SK-N-SH treated with all-trans-retinoic acid at 6 μM for 48 hours (cell line): ENCODE measurements around the gene MED8.
A peak's percentile ranks its signal among the peaks of the same experiment; 100 is the strongest.

Experiments used
- ATAC-seq: fragments of 200-7000 bp; cut with Tn5 transposase; 3 replicates; pipeline ENCODE4 v1.9.1; 2020; ENCODE audit warnings: mild to moderate bottlenecking, moderate library complexity
- ARNTL ChIP-seq: fragments of 450-650 bp; formaldehyde crosslinking; IDR thresholded peaks from 2 replicates; pipeline ENCODE4 v1.5.0; 2020; ENCODE audit warnings: low read depth, mild to moderate bottlenecking, moderate library complexity, borderline replicate concordance
- BACH2 ChIP-seq: fragments of 250-450 bp; sonication (Bioruptor Pico); IDR thresholded peaks from 2 replicates; pipeline ENCODE4 v1.9.0; 2021; ENCODE audit warnings: mild to moderate bottlenecking, borderline replicate concordance
- CSDC2 ChIP-seq: fragments of 250-450 bp; sonication (Bioruptor Pico); IDR thresholded peaks from 2 replicates; pipeline ENCODE4 v1.5.0; 2020; ENCODE audit warnings: mild to moderate bottlenecking, moderate library complexity
- ESRRG ChIP-seq: fragments of 250-450 bp; sonication (Bioruptor Pico); IDR thresholded peaks from 2 replicates; pipeline ENCODE4 v1.6.1; 2021; ENCODE audit warnings: mild to moderate bottlenecking
- GLIS3 ChIP-seq: fragments of 250-450 bp; sonication (Bioruptor Pico); IDR thresholded peaks from 2 replicates; pipeline ENCODE4 v1.5.0; 2020; ENCODE audit warnings: mild to moderate bottlenecking, moderate library complexity
- ISL1 ChIP-seq: fragments of 250-450 bp; sonication (Bioruptor Pico); IDR thresholded peaks from 2 replicates; pipeline ENCODE4 v2.1.2; 2022; ENCODE audit warnings: mild to moderate bottlenecking, moderate library complexity
- OSR1 ChIP-seq: fragments of 250-450 bp; sonication (Bioruptor Pico); IDR thresholded peaks from 2 replicates; pipeline ENCODE4 v1.8.0; 2022; ENCODE audit warnings: moderate library complexity, mild to moderate bottlenecking, inconsistent platforms
- PPARA ChIP-seq: fragments of 250-450 bp; sonication (Bioruptor Pico); IDR thresholded peaks from 2 replicates; pipeline ENCODE4 v1.5.0; 2020; ENCODE audit warnings: mild to moderate bottlenecking, borderline replicate concordance
- RARB ChIP-seq: fragments of 250-450 bp; sonication (Bioruptor Pico); IDR thresholded peaks from 2 replicates; pipeline ENCODE4 v1.8.0; 2021; ENCODE audit warnings: mild to moderate bottlenecking, moderate library complexity
- TCF4 ChIP-seq: fragments of 250-450 bp; sonication (Bioruptor Pico); IDR thresholded peaks from 2 replicates; pipeline ENCODE4 v1.8.0; 2021; ENCODE audit warnings: mild to moderate bottlenecking, moderate library complexity, borderline replicate concordance
- TOX ChIP-seq: fragments of 250-450 bp; sonication (Bioruptor Pico); IDR thresholded peaks from 2 replicates; pipeline ENCODE4 v1.8.0; 2021; ENCODE audit warnings: mild to moderate bottlenecking, moderate library complexity, borderline replicate concordance
- ZNF70 ChIP-seq: fragments of 450-650 bp; formaldehyde crosslinking; IDR thresholded peaks from 2 replicates; pipeline ENCODE4 v1.5.0; 2020; ENCODE audit warnings: mild to moderate bottlenecking, moderate library complexity
- ZNF8 ChIP-seq: fragments of 450-650 bp; formaldehyde crosslinking; IDR thresholded peaks from 2 replicates; pipeline ENCODE4 v1.5.0; 2020; ENCODE audit warnings: mild to moderate bottlenecking, moderate library complexity
- TF ChIP-seq, protein P1 (sequence below): fragments of 250-450 bp; sonication (Bioruptor Pico); IDR thresholded peaks from 2 replicates; pipeline ENCODE4 v1.8.0; 2020; ENCODE audit warnings: mild to moderate bottlenecking, moderate library complexity, borderline replicate concordance
- TF ChIP-seq, protein P2 (sequence below): fragments of 250-450 bp; sonication (Bioruptor Pico); IDR thresholded peaks from 2 replicates; pipeline ENCODE4 v1.5.1; 2021; ENCODE audit warnings: mild to moderate bottlenecking, moderate library complexity
- TF ChIP-seq, protein P3 (sequence below): fragments of 250-450 bp; sonication (Bioruptor Pico); IDR thresholded peaks from 2 replicates; pipeline ENCODE4 v1.5.0; 2020; ENCODE audit warnings: mild to moderate bottlenecking, moderate library complexity

Gene MED8

DNA sequence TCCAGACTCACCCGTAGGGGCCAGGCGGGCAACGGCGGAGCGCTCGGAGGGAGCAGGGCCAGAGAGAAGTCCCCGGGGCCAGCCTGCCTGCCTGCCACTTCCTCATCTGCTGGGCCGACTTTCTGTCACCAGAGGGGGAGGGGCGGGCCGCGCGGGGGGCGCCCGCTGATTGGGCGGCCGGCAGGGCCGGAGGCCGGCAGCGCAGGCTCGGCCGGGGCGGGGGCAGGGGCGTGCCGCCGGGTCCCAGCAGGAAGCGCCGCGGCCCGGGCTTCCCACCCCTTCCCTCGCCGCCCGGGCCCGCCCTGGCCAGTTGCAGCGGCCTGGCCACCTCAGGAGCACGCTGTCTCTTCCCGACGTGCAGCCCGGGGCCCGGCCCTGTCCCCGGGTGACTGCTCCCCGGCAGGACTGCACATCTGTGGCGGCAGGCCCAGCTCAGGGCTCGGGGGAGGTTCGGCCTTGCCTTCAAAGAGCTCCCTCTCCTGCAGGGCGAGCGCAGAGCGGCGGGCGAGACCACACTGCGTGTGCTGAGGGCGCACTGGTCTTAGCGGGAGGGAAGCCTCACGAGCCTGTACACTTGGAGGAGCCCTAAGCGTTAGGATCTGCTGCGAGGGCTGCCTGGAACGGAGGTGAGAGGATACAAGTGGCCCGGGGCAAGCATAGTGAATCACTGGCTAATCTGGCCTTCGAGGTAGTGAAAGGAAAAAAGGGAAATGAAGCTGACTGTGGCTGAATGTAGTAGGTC is 21.5 kb downstream of the MED8 start, which contains the start of gene ELOVL1:
TSS of gene ELOVL1 (minus strand) at position 108 of the 742 bp plus-strand sequence. CDS start 2,402 bp downstream, outside the sequence.
- no peak for TF ChIP-seq BACH2 (CRISPR knock-in tag)
- TF ChIP-seq, protein P1, sequence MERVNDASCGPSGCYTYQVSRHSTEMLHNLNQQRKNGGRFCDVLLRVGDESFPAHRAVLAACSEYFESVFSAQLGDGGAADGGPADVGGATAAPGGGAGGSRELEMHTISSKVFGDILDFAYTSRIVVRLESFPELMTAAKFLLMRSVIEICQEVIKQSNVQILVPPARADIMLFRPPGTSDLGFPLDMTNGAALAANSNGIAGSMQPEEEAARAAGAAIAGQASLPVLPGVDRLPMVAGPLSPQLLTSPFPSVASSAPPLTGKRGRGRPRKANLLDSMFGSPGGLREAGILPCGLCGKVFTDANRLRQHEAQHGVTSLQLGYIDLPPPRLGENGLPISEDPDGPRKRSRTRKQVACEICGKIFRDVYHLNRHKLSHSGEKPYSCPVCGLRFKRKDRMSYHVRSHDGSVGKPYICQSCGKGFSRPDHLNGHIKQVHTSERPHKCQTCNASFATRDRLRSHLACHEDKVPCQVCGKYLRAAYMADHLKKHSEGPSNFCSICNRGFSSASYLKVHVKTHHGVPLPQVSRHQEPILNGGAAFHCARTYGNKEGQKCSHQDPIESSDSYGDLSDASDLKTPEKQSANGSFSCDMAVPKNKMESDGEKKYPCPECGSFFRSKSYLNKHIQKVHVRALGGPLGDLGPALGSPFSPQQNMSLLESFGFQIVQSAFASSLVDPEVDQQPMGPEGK (CRISPR knock-in tag), result no peak
- no peak for TF ChIP-seq OSR1 (CRISPR knock-in tag)
- no peak for TF ChIP-seq CSDC2 (CRISPR knock-in tag)
- TF ChIP-seq TCF4, result no peak
- TF ChIP-seq, protein P2, sequence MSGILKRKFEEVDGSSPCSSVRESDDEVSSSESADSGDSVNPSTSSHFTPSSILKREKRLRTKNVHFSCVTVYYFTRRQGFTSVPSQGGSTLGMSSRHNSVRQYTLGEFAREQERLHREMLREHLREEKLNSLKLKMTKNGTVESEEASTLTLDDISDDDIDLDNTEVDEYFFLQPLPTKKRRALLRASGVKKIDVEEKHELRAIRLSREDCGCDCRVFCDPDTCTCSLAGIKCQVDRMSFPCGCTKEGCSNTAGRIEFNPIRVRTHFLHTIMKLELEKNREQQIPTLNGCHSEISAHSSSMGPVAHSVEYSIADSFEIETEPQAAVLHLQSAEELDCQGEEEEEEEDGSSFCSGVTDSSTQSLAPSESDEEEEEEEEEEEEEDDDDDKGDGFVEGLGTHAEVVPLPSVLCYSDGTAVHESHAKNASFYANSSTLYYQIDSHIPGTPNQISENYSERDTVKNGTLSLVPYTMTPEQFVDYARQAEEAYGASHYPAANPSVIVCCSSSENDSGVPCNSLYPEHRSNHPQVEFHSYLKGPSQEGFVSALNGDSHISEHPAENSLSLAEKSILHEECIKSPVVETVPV (CRISPR knock-in tag), result no peak
- TF ChIP-seq ZNF8, result peak; percentile 3; the same call in 1 of the 2 replicates
- ATAC-seq, result peak; percentile 90

DNA sequence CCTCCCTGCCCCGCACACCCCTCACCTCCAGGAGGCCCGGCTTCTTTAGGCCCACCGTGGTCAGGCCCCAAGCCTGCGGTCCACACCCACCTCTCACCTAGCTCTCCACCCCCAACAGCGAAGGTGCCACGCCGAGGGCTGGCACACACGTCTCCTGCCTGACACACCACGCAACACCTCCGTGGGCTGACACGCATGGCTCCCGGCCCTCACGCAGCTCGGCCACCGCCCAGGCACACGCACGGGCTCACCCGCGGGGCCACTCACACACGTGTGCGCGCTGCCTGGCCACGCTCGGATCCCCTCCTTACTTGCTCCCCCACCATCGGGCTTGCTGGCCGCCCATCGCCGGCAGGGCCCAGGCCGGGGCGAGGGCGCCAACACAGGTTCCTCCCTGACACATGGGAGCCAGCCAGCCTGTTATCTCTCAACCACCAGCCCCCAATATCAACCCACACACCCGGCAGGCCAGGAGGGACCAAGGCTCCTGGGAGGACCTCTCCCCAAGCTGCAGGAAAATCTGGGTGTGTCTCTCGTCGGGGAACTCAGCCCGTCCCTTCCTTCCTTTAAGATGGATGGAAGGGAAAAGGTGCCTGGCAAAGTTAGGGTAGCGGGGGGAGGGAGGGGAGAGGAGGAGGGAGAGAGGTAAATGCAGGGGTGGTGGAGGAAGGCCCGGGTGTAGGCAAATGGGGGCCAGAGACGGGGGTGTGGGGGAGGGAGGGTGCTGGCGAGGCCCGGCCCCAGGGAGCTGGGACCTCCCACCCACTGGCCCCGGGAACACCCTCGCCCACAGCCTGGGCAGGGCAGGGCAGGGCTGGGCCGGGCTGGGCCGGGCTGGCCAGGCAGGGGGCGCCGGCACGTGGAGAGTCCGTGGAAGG is 22.3 kb downstream of the MED8 start:
- TF ChIP-seq, protein P3, sequence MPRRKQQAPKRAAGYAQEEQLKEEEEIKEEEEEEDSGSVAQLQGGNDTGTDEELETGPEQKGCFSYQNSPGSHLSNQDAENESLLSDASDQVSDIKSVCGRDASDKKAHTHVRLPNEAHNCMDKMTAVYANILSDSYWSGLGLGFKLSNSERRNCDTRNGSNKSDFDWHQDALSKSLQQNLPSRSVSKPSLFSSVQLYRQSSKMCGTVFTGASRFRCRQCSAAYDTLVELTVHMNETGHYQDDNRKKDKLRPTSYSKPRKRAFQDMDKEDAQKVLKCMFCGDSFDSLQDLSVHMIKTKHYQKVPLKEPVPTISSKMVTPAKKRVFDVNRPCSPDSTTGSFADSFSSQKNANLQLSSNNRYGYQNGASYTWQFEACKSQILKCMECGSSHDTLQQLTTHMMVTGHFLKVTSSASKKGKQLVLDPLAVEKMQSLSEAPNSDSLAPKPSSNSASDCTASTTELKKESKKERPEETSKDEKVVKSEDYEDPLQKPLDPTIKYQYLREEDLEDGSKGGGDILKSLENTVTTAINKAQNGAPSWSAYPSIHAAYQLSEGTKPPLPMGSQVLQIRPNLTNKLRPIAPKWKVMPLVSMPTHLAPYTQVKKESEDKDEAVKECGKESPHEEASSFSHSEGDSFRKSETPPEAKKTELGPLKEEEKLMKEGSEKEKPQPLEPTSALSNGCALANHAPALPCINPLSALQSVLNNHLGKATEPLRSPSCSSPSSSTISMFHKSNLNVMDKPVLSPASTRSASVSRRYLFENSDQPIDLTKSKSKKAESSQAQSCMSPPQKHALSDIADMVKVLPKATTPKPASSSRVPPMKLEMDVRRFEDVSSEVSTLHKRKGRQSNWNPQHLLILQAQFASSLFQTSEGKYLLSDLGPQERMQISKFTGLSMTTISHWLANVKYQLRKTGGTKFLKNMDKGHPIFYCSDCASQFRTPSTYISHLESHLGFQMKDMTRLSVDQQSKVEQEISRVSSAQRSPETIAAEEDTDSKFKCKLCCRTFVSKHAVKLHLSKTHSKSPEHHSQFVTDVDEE, result no peak
- TF ChIP-seq ISL1 (CRISPR knock-in tag), result no peak
- TF ChIP-seq CSDC2 (CRISPR knock-in tag), result no peak
- peak; percentile 80 for ATAC-seq

DNA sequence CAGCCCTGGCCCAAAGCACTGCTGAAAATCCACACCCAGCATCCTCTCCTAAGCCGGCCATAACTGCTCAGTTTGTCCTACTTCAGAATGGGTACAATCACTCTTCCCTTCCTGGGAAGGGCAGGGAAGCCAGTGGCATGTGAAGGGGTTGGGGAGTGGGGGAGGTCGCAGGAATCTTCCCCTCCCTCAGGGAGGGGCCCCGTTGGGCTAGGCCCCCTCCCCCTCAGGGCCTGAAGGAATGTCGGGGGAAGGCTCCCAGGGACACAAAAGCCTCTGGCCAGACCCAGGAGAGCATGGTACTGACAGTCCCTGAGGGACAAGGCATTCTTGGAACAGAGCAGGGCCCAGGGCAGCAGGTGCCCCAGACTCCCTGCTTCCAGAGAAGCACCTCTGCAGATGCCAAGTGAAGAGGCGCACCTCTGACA is 23.0 kb downstream of the MED8 start:
- no peak for ATAC-seq
- TF ChIP-seq, protein P1 (CRISPR knock-in tag), result no peak
- TF ChIP-seq, all 23 proteins: peak for 0

DNA sequence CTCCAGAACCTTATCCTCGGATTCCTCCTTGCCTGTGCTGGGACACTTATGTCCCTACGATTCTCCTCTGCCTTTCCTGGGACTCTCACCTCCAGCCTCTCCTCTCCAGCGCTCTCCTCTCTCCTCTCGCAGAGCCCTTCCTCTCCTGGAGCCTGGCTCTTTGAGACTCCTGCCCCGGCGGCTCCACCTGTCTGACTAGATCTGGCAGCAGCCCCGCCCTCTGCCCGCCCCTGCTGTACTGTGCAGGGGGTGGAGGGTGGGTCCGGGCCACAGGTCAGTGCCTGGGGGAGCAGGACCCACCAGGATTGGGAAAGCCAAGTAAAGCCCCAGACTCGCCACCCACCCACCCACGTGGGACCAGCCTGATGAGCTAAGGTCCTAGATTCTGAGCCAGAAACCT is 23.4 kb downstream of the MED8 start:
- TF ChIP-seq ESRRG (CRISPR knock-in tag) (no peak), BACH2 (CRISPR knock-in tag) (no peak), ZNF70 (CRISPR knock-in tag) (no peak), ARNTL (CRISPR knock-in tag) (no peak), TOX (CRISPR knock-in tag) (no peak), PPARA (CRISPR knock-in tag) (no peak), OSR1 (CRISPR knock-in tag) (no peak), GLIS3 (CRISPR knock-in tag) (no peak), RARB (CRISPR knock-in tag) (no peak), ISL1 (CRISPR knock-in tag) (no peak)
- TF ChIP-seq, protein P3, result no peak
- no peak for ATAC-seq
